Adrenal gland (tissue), 12 donors: ENCODE measurements around the gene LIPC. TPM values are rescaled to one million over a fixed set of nuclear protein-coding genes. Genes with fewer than 3 reads are reported as not detected.
A peak's percentile ranks its signal among the peaks of the same experiment; 100 is the strongest.

Experiments used
- DNase-seq, 7 donors: peaks; one replicate each; pipeline ENCODE4 v3.0.0-alpha.2; 2019 to 2020
- H3K27ac ChIP-seq, 5 donors: fragments of 200-600 bp; sonication (generic) in 4 of 5; 1 replicate in 3 of 5; 2 replicates in 2 of 5; pipeline versions ENCODE4 v1.5.1 to v1.8.0; 2016 to 2020; ENCODE audit warnings: mild to moderate bottlenecking in 1 of 5
- H3K27me3 ChIP-seq: fragments of 200-600 bp; 2 replicates; pipeline ENCODE4 v1.8.0; 2021
- H3K36me3 ChIP-seq, 2 donors: fragments of 200-600 bp; replicated peaks in 1 of 2; 1 replicate in 1 of 2; 2 replicates in 1 of 2; pipeline versions ENCODE4 v1.5.1 to v1.8.0; 2018 to 2022
- H3K4me1 ChIP-seq, 2 donors: fragments of 200-600 bp; replicated peaks in 1 of 2; 1 replicate in 1 of 2; 2 replicates in 1 of 2; pipeline versions ENCODE4 v1.5.1 to v1.8.0; 2018 to 2021
- H3K4me3 ChIP-seq, 4 donors: fragments of 200-600 bp; sonication (generic) in 3 of 4; one replicate each; pipeline ENCODE4 v1.5.1; 2016 to 2018
- H3K9me3 ChIP-seq, 3 donors: fragments of 200-600 bp; sonication (generic) in 1 of 3; replicated peaks in 1 of 3; 1 replicate in 2 of 3; 2 replicates in 1 of 3; pipeline versions ENCODE4 v1.5.1 to v1.8.0; 2016 to 2021
- CTCF ChIP-seq, 6 experiments: fragments of 450-650 bp in 4 of 6; fragments of 200-600 bp in 2 of 6; sonication (generic) in 1 of 6; IDR thresholded peaks; 1 replicate in 5 of 6; 2 replicates in 1 of 6; pipeline versions ENCODE4 v1.5.1 to v1.8.0; 2016 to 2021; ENCODE audit warnings: antibody characterized with exemption in 6 of 6, mild to moderate bottlenecking in 2 of 6, moderate library complexity in 1 of 6
- POLR2A ChIP-seq, 2 donors: fragments of 450-650 bp; IDR thresholded peaks; one replicate each; pipeline ENCODE4 v1.6.1; 2017; ENCODE audit warnings: antibody characterized with exemption in 2 of 2, mild to moderate bottlenecking in 2 of 2, moderate library complexity in 1 of 2
- WGBS, 4 donors: extraction: QIAGEN DNeasy Blood & Tissue Kit in 2 of 4; methylation state at CpG; one replicate each; pipeline versions ENCODE4 v1.1.5 to v1.1.7; 2013 to 2017; 5-methylcytosine and 5-hydroxymethylcytosine counted together
- intact Hi-C, 2 donors: fragments of 100-400 bp; cut with DNase I; formaldehyde crosslinking; loops; one replicate each; pipeline versions ENCODE4 v1.14.1 to v1.15.0; 2022 to 2023
- polyA plus RNA-seq, 3 donors: library from polyadenylated mRNA; stranded (reverse); fragments of 200-250 nt in 2 of 3; fragments of 350-450 nt in 1 of 3; fragmentation: Illumina TruSeq in 1 of 3; extraction: RNeasy Lipid Tissue Mini Kit (QIAGEN cat#74804) in 1 of 3; gene quantifications; one replicate each; pipeline ENCODE4 v1.2.3, GENCODE V29; 2013 to 2014
- total RNA-seq, 9 donors: library from RNA; depleted of rRNA in 4 of 9; stranded (reverse); fragments of >200 nt in 4 of 9; fragments of 120-200 nt in 1 of 9; fragmentation: NEBNext Ultra II Directional in 1 of 9; extraction: Animal tissue kit (Norgen Biotek cat#: 25700) in 1 of 9; gene quantifications; one replicate each; pipeline versions ENCODE4 v1.1.0 to v1.2.4, GENCODE V29; 2013 to 2023
- donor health status: healthy with polysubstance abuse.
- donor health status: Bipolar disorder and iron deficiency.
- donor health status: DM: yes; HTN: yes; CAD: no.
- donor health status: DM: no; HTN: no; CAD: no.
- donor health status: DM: no; HTN: no; CAD: no.
- donor health status: DM: yes; HTN: yes; CAD: no.

The LIPC gene
- total and polyA plus RNA-seq, 12 donors: 0.11 to 1.0 (median 0.24) TPM; not detected in 5

GRCh38 chr15:58483376-58483775 is 51.6 kb downstream of the LIPC start:
- intact Hi-C loops: no loop called here
- 51 to 65% (median 57%) methylated on average over 3 of the region's 3 CpGs for WGBS, 4 donors
- Histone ChIP-seq H3K36me3 (no peaks in the 10 kb centered on the region), H3K4me1 (no peaks in the 10 kb centered on the region), H3K27me3 (no peaks in the 10 kb centered on the region), H3K27ac (no peak overlapping the region), H3K9me3 (no peaks in the 10 kb centered on the region), H3K4me3 (no peak overlapping the region)
- no peak for DNase-seq
- TF ChIP-seq POLR2A (IDR thresholded peaks at IDR 0.05): no peak
- no peak for TF ChIP-seq CTCF (IDR thresholded peaks at IDR 0.05)

GRCh38 chr15:58484791-58485600 is 53.2 kb downstream of the LIPC start:
- WGBS, 4 donors: 76 to 84% (median 77%) methylated on average over 13 of the region's 13 CpGs
- peak in 1 of 7 donors; percentile 13 for DNase-seq
- Histone ChIP-seq H3K4me3 (no peak overlapping the region), H3K36me3 (no peaks in the 10 kb centered on the region), H3K4me1 (no peaks in the 10 kb centered on the region), H3K27ac (no peak overlapping the region), H3K9me3 (no peaks in the 10 kb centered on the region), H3K27me3 (no peaks in the 10 kb centered on the region)
- intact Hi-C loops: no loop called here
- TF ChIP-seq CTCF (IDR thresholded peaks at IDR 0.05): no peak
- TF ChIP-seq POLR2A (IDR thresholded peaks at IDR 0.05): no peak

GRCh38 chr15:58486062-58486461 is 54.3 kb downstream of the LIPC start:
- Histone ChIP-seq H3K4me3 (no peak overlapping the region), H3K36me3 (no peaks in the 10 kb centered on the region), H3K27ac (no peak overlapping the region), H3K27me3 (no peaks in the 10 kb centered on the region), H3K9me3 (no peaks in the 10 kb centered on the region), H3K4me1 (no peaks in the 10 kb centered on the region)
- intact Hi-C loops: no loop called here
- WGBS, 4 donors: 71 to 100% (median 92%) methylated on average over 2 of the region's 2 CpGs
- no peak for DNase-seq
- TF ChIP-seq POLR2A (IDR thresholded peaks at IDR 0.05) (no peak), CTCF (IDR thresholded peaks at IDR 0.05) (no peak)

GRCh38 chr15:58486564-58486963 is 54.8 kb downstream of the LIPC start:
- intact Hi-C loops: no loop called here
- Histone ChIP-seq H3K36me3 (no peaks in the 10 kb centered on the region), H3K4me3 (no peak overlapping the region), H3K27me3 (no peaks in the 10 kb centered on the region), H3K27ac (no peak overlapping the region), H3K9me3 (no peaks in the 10 kb centered on the region), H3K4me1 (no peaks in the 10 kb centered on the region)
- no peak for TF ChIP-seq CTCF (IDR thresholded peaks at IDR 0.05)
- no peak for TF ChIP-seq POLR2A (IDR thresholded peaks at IDR 0.05)
- no peak for DNase-seq
- WGBS, 4 donors: 95 to 99% (median 98%) methylated on average over 6 of the region's 6 CpGs
